Keratinocyte (primary cell): ENCODE results near the gene VSTM1. TPM values are rescaled to one million over a fixed set of nuclear protein-coding genes. Genes with fewer than 3 reads are reported as not detected.

ENCODE experiments used
- DNase-seq: peaks from one replicate; pipeline ENCODE4 v3.0.0-alpha.2; 2011; ENCODE audit warnings: low read depth, missing footprints, low spot score
- FAIRE-seq: peaks from 2 replicates; lab custom pipeline; 2011; peaks lifted over from hg19 to GRCh38; lab: Jason Lieb, UNC
- H2AFZ ChIP-seq: 2 replicates; pipeline ENCODE4 v1.6.0; 2012; ENCODE audit warnings: low read length, control low read depth, inconsistent platforms; ENCODE audit not compliant: control insufficient read depth
- H3K27ac ChIP-seq: 2 replicates; pipeline ENCODE4 v1.5.1; 2011; ENCODE audit warnings: low read length; ENCODE audit not compliant: control insufficient read depth, insufficient read depth
- H3K27me3 ChIP-seq: 3 replicates; pipeline ENCODE4 v1.6.0; 2011; ENCODE audit warnings: low read length; ENCODE audit not compliant: control insufficient read depth, insufficient read depth; ENCODE audit errors: extremely low read depth
- H3K36me3 ChIP-seq, 2 experiments: 2 replicates in 1 of 2; 3 replicates in 1 of 2; pipeline ENCODE4 v1.5.1; 2011; ENCODE audit warnings: low read length in 2 of 2, mild to moderate bottlenecking in 1 of 2; ENCODE audit not compliant: control insufficient read depth in 2 of 2, insufficient read depth in 2 of 2; ENCODE audit errors: extremely low read depth in 1 of 2
- H3K4me1 ChIP-seq: 3 replicates; pipeline ENCODE4 v1.5.1; 2011; ENCODE audit warnings: low read length; ENCODE audit not compliant: control insufficient read depth, insufficient read depth; ENCODE audit errors: extremely low read depth
- H3K4me2 ChIP-seq: 3 replicates; pipeline ENCODE4 v1.6.0; 2011; ENCODE audit warnings: low read depth, low read length; ENCODE audit not compliant: control insufficient read depth, insufficient read depth; ENCODE audit errors: extremely low read depth
- H3K4me3 ChIP-seq, 3 experiments: fragments of 200-600 bp in 1 of 3; sonication (generic) in 1 of 3; 2 replicates in 2 of 3; 3 replicates in 1 of 3; pipeline ENCODE4 v1.5.1; 2011 to 2016; ENCODE audit warnings: low read length in 3 of 3, mild to moderate bottlenecking in 3 of 3, control low read depth in 2 of 3, inconsistent platforms in 1 of 3, low read depth in 1 of 3, mixed read lengths in 1 of 3, mixed run types in 1 of 3, moderate library complexity in 1 of 3; ENCODE audit not compliant: control insufficient read depth in 2 of 3, insufficient read depth in 2 of 3; ENCODE audit errors: extremely low read depth in 1 of 3
- H3K79me2 ChIP-seq: 2 replicates; pipeline ENCODE4 v1.6.0; 2012; ENCODE audit warnings: low read length; ENCODE audit not compliant: control insufficient read depth, insufficient read depth
- H3K9ac ChIP-seq: 3 replicates; pipeline ENCODE4 v1.6.0; 2011; ENCODE audit warnings: low read length; ENCODE audit not compliant: control insufficient read depth, insufficient read depth; ENCODE audit errors: extremely low read depth
- H3K9me1 ChIP-seq: 3 replicates; pipeline ENCODE4 v1.6.0; 2011; ENCODE audit warnings: low read length; ENCODE audit not compliant: control insufficient read depth, insufficient read depth; ENCODE audit errors: extremely low read depth
- H3K9me3 ChIP-seq: 2 replicates; pipeline ENCODE4 v1.5.1; 2012; ENCODE audit warnings: low read depth, low read length; ENCODE audit not compliant: control insufficient read depth
- H4K20me1 ChIP-seq: 3 replicates; pipeline ENCODE4 v1.6.0; 2011; ENCODE audit warnings: low read length; ENCODE audit not compliant: control insufficient read depth, insufficient read depth; ENCODE audit errors: extremely low read depth
- EZH2 ChIP-seq: IDR thresholded peaks from one replicate; pipeline ENCODE4 v1.6.1; 2012; ENCODE audit warnings: inconsistent platforms, mild to moderate bottlenecking, low read length, moderate library complexity
- dilution Hi-C: fragments of 300-500 bp; cut with MboI; formaldehyde crosslinking; loops from one replicate; pipeline ENCODE4 v1.7.0; 2020; ENCODE audit warnings: low sequenced_read_pairs; ENCODE audit not compliant: extremely low pct_ligation_motif_present
- polyA plus RNA-seq, 5 experiments: library from polyadenylated mRNA; depleted of rRNA in 3 of 5; stranded (reverse) in 3 of 5; stranded (forward) in 1 of 5; unstranded in 1 of 5; fragments of >200 nt; gene quantifications; 1 replicate in 1 of 5; 2 replicates in 3 of 5; 3 replicates in 1 of 5; pipeline versions ENCODE4 v1.2.1 to v1.2.3, GENCODE V29; 2011 to 2012; ENCODE audit warnings: missing spikeins in 2 of 5, low read depth in 1 of 5, low replicate concordance in 1 of 5
- TF ChIP-seq, protein P1 (sequence below), 3 experiments: IDR thresholded peaks in 1 of 3; conservative IDR thresholded peaks in 1 of 3; optimal IDR thresholded peaks in 1 of 3; 2 replicates in 2 of 3; 3 replicates in 1 of 3; pipeline versions ENCODE3 to v1.5.1; 2011; ENCODE audit warnings: low read length in 3 of 3, mild to moderate bottlenecking in 3 of 3, moderate library complexity in 2 of 3, control low read depth in 1 of 3, inconsistent platforms in 1 of 3; ENCODE audit not compliant: insufficient read depth in 2 of 3; ENCODE audit errors: extremely low read depth in 1 of 3

VSTM1 gene
- polyA plus RNA-seq, 1 donor (not counting 4 experiments of a cell fraction or from before 2014, with no cell fraction given) = not detected

DNA sequence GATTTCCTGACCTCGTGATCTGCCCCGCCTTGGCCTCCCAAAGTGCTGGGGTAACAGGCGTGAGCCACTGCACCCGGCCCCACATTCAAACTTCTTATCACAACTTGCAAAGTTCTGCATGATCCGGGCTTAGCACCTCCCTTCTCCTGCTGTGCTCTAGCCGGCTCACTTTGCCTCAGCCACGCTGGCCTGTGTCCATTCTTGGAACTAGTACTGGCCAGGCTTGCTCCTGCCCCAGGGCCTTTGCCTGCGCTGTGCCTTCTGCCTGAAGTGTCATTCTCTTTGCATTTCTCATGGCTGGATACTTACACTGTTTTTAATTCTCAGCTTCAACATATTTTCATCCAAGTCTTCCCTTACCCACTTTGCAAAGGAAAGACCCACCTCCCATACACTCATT lies 42.3 kb downstream of the VSTM1 start:
- H3K4me1 ChIP-seq = no peaks in the 10 kb centered on the region
- H3K27ac ChIP-seq = no peak overlapping the region
- dilution Hi-C loops = no loop called here

DNA sequence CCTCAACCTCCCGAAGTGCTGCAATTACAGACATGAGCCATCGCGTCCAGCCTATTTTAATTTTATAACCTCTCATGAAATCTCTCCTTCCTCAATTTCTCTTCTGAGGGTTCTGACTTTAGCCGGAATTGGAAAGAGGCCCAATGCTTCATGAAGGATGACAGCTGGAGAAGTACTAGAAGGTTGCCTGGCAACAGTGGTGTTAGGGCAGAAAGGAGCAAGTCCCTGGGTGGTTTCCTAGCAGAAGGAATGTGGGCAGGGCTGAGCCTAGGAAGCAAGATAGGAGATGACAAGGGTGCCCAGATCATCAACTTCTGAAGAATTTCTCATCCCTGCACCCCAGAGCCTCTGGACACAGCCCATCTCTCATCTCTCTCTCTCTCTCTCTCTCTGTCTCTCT lies 46.4 kb downstream of the VSTM1 start:
- Histone ChIP-seq H3K36me3 (no peaks in the 10 kb centered on the region), H3K9me1 (no peaks in the 10 kb centered on the region), H3K9ac (no peak overlapping the region), H3K4me2 (no peak overlapping the region), H3K4me1 (no peaks in the 10 kb centered on the region), H2AFZ (no peak overlapping the region), H3K4me3 (no peak overlapping the region), H3K27me3 (no peaks in the 10 kb centered on the region), H3K27ac (no peak overlapping the region), H3K79me2 (no peaks in the 10 kb centered on the region), H3K9me3 (no peaks in the 10 kb centered on the region), H4K20me1 (no peaks in the 10 kb centered on the region)
- DNase-seq (no peak), FAIRE-seq (no peak)
- dilution Hi-C loops = no loop called here
- no peak for TF ChIP-seq EZH2

More for the DNA sequence above, 42.3 kb downstream of the VSTM1 start:
- Histone ChIP-seq H4K20me1 (no peaks in the 10 kb centered on the region), H2AFZ (no peak overlapping the region), H3K9me3 (no peaks in the 10 kb centered on the region), H3K27me3 (no peaks in the 10 kb centered on the region), H3K9me1 (no peaks in the 10 kb centered on the region), H3K9ac (no peak overlapping the region), H3K4me2 (no peak overlapping the region), H3K4me3 (no peak overlapping the region), H3K36me3 (no peaks in the 10 kb centered on the region), H3K79me2 (no peaks in the 10 kb centered on the region)
- FAIRE-seq (no peak), DNase-seq (no peak)
- no peak for TF ChIP-seq EZH2
- TF ChIP-seq, protein P1, sequence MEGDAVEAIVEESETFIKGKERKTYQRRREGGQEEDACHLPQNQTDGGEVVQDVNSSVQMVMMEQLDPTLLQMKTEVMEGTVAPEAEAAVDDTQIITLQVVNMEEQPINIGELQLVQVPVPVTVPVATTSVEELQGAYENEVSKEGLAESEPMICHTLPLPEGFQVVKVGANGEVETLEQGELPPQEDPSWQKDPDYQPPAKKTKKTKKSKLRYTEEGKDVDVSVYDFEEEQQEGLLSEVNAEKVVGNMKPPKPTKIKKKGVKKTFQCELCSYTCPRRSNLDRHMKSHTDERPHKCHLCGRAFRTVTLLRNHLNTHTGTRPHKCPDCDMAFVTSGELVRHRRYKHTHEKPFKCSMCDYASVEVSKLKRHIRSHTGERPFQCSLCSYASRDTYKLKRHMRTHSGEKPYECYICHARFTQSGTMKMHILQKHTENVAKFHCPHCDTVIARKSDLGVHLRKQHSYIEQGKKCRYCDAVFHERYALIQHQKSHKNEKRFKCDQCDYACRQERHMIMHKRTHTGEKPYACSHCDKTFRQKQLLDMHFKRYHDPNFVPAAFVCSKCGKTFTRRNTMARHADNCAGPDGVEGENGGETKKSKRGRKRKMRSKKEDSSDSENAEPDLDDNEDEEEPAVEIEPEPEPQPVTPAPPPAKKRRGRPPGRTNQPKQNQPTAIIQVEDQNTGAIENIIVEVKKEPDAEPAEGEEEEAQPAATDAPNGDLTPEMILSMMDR (optimal IDR thresholded peaks at IDR 0.05 in 1 of 3, IDR thresholded peaks at IDR 0.05 in 1 of 3, conservative IDR thresholded peaks at IDR 0.05 in 1 of 3; ENCODE audit: extremely low read depth in 1 of 3, insufficient read depth in 2 of 3, low read length in 3 of 3) = no peak

DNA sequence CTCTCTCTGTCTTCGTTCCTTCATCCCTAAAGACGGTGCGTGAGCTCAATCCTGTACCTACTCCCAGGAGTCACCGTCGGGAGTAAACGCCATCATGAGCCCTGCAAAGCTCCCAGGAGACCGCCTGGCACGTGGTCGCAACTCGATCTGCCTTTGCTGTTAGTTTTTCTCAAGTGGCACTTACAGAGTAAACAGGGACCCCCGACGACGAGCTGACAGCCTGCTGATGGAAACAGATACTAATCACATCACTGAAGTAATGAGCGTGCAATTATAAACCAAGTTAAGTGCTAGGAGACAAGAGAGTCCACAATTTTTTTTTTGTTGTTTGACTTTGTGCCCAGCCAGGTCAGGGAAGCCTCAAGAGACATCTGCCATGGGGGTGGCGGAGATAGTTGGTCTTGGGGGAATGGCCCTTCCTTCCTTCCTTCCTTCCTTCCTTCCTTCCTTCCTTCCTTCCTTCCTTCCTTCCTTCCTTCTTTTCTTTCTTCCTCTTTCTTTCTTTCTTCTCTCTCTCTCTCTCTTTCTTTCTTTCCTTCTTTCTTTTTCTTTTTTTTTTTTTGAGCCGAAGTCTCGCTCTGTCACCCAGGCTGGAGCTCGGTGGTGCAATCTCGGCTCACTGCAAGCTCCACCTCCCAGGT lies 48.7 kb downstream of the VSTM1 start:
- Histone ChIP-seq H3K4me2 (no peak overlapping the region), H3K9me1 (no peaks in the 10 kb centered on the region), H3K9ac (no peak overlapping the region), H3K27ac (no peak overlapping the region), H3K9me3 (no peaks in the 10 kb centered on the region), H3K79me2 (no peaks in the 10 kb centered on the region), H3K27me3 (peaks cover 4% of the 10 kb centered on the region), H3K36me3 (no peaks in the 10 kb centered on the region), H3K4me1 (no peaks in the 10 kb centered on the region), H4K20me1 (no peaks in the 10 kb centered on the region), H3K4me3 (no peak overlapping the region), H2AFZ (no peak overlapping the region)
- TF ChIP-seq, protein P1 (optimal IDR thresholded peaks at IDR 0.05 in 1 of 3, IDR thresholded peaks at IDR 0.05 in 1 of 3, conservative IDR thresholded peaks at IDR 0.05 in 1 of 3; ENCODE audit: extremely low read depth in 1 of 3, insufficient read depth in 2 of 3, low read length in 3 of 3) = no peak
- TF ChIP-seq EZH2 = no peak
- FAIRE-seq (no peak), DNase-seq (no peak)
- dilution Hi-C loops = no loop called here
